T-cell (primary cell): ENCODE data around the gene PTBP2. TPM values are rescaled to one million over a fixed set of nuclear protein-coding genes. Genes with fewer than 3 reads are reported as not detected.
A peak's percentile ranks its signal among the peaks of the same experiment; 100 is the strongest.

ENCODE experiments used
- ATAC-seq, 4 experiments: fragments of 200-7000 bp in 3 of 4; fragments of 150-1000 bp in 1 of 4; cut with Tn5 transposase; replicated peaks in 1 of 4; 1 replicate in 3 of 4; 2 replicates in 1 of 4; pipeline ENCODE4 v1.10.0; 2021; ENCODE audit warnings: moderate library complexity in 3 of 4, mild to moderate bottlenecking in 2 of 4, moderate number of reproducible peaks in 1 of 4
- CTCF ChIA-PET, 2 donors: fragments of 300-600 bp; sonication (Branson Sonifier 250); formaldehyde crosslinking; loops; one replicate each; lab custom pipeline; 2022; ENCODE audit warnings: antibody characterized with exemption in 2 of 2; lab: Charles Lee
- POLR2A ChIA-PET, 2 donors: fragments of 300-600 bp; sonication (Branson Sonifier 250); formaldehyde crosslinking; loops; one replicate each; lab custom pipeline; 2022; ENCODE audit warnings: antibody characterized with exemption in 2 of 2; lab: Charles Lee
- DNase-seq, 35 experiments: peaks; one replicate each; pipeline versions ENCODE4 v3.0.0 to v3.0.0-alpha.2; 2013 to 2023
- H3K27ac ChIP-seq: one replicate; pipeline ENCODE4 v1.5.1; 2013; ENCODE audit warnings: low read length
- H3K27me3 ChIP-seq, 2 experiments: replicated peaks in 1 of 2; 1 replicate in 1 of 2; 2 replicates in 1 of 2; pipeline versions ENCODE4 v1.6.1 to v1.7.0; 2013; ENCODE audit warnings: low read length in 1 of 2, mixed read lengths in 1 of 2; ENCODE audit not compliant: control insufficient read depth in 2 of 2, insufficient read depth in 2 of 2; ENCODE audit errors: extremely low read depth in 1 of 2
- H3K36me3 ChIP-seq, 2 donors: 1 replicate in 1 of 2; 2 replicates in 1 of 2; pipeline versions ENCODE4 v1.6.1 to v1.7.0; 2013; ENCODE audit warnings: low read length in 1 of 2; ENCODE audit not compliant: control insufficient read depth in 2 of 2, insufficient read depth in 1 of 2; ENCODE audit errors: extremely low read depth in 1 of 2
- H3K4me1 ChIP-seq, 2 experiments: 1 replicate in 1 of 2; 2 replicates in 1 of 2; pipeline versions ENCODE4 v1.6.1 to v1.7.0; 2013; ENCODE audit warnings: low read length in 2 of 2, mixed read lengths in 1 of 2; ENCODE audit not compliant: insufficient read depth in 2 of 2, control insufficient read depth in 1 of 2; ENCODE audit errors: extremely low read depth in 1 of 2
- H3K4me3 ChIP-seq, 2 donors: 1 replicate in 1 of 2; 2 replicates in 1 of 2; pipeline versions ENCODE4 v1.5.1 to v1.7.0; 2013; ENCODE audit warnings: mild to moderate bottlenecking in 2 of 2, low read length in 1 of 2, moderate library complexity in 1 of 2; ENCODE audit not compliant: control insufficient read depth in 1 of 2; ENCODE audit errors: extremely low read depth in 1 of 2
- H3K9me3 ChIP-seq: 2 replicates; pipeline ENCODE4 v1.7.0; 2013
- H3K27ac Mint-ChIP-seq, 2 donors: one replicate each; pipeline ENCODE4 v1.8.0; 2020 to 2021; ENCODE audit warnings: mild to moderate bottlenecking in 2 of 2, mixed read lengths in 2 of 2
- H3K27me3 Mint-ChIP-seq, 2 donors: one replicate each; pipeline ENCODE4 v1.8.0; 2021 to 2022; ENCODE audit warnings: mixed read lengths in 2 of 2
- H3K36me3 Mint-ChIP-seq: one replicate; pipeline ENCODE4 v1.8.0; 2021; ENCODE audit warnings: mixed read lengths
- H3K4me1 Mint-ChIP-seq, 3 donors: one replicate each; pipeline ENCODE4 v1.8.0; 2020 to 2022; ENCODE audit warnings: mixed read lengths in 3 of 3, mild to moderate bottlenecking in 1 of 3
- H3K4me3 Mint-ChIP-seq, 3 donors: one replicate each; pipeline ENCODE4 v1.8.0; 2020 to 2022; ENCODE audit warnings: mild to moderate bottlenecking in 3 of 3, mixed read lengths in 3 of 3, moderate library complexity in 3 of 3
- H3K9me3 Mint-ChIP-seq, 3 donors: one replicate each; pipeline ENCODE4 v1.8.0; 2020 to 2022; ENCODE audit warnings: mixed read lengths in 3 of 3
- WGBS: methylation state at CpG from one replicate; pipeline ENCODE4 v1.1.5; 2013; ENCODE audit warnings: missing lambda C conversion rate; ENCODE audit not compliant: insufficient coverage; 5-methylcytosine and 5-hydroxymethylcytosine counted together
- total RNA-seq, 35 experiments: library from RNA in 6 of 35; stranded (reverse) in 6 of 35; fragments of 120-200 nt in 1 of 35; gene quantifications; one replicate each; pipeline versions ENCODE4 v1.2.1 to v1.2.4 and lab custom pipeline; 2013 to 2026

Gene PTBP2
- total RNA-seq, 5 donors from 2014 or later (not counting 1 experiment from before 2014, with no cell fraction given): 16.8 to 24.0 (median 20.7) TPM

- no peak for DNase-seq
- Mint-ChIP-seq H3K27ac (peak overlapping the region; percentile 70 to 96), H3K9me3 (no peaks in the 10 kb centered on the region), H3K27me3 (no peaks in the 10 kb centered on the region), H3K4me1 (peaks cover 30 to 46% (median 42%) of the 10 kb centered on the region in 3 donors), H3K4me3 (peak overlapping the region; percentile 85 to 96 (median 92)), H3K36me3 (peaks cover 22% of the 10 kb centered on the region)
- Histone ChIP-seq H3K36me3 (peaks cover 3 to 8% of the 10 kb centered on the region in 2 donors), H3K27me3 (no peaks in the 10 kb centered on the region), H3K4me1 (peaks cover 9 to 21% of the 10 kb centered on the region in 2 experiments), H3K4me3 (peak overlapping the region in 1 of 2 donors; percentile 91), H3K9me3 (no peaks in the 10 kb centered on the region), H3K27ac (peak overlapping the region; percentile 9)
- ChIA-PET POLR2A (no interaction called here), CTCF (no interaction called here)
- WGBS: 80% methylated on average over 1 of the region's 4 CpGs
- ATAC-seq: no peak
Measured at GRCh38 chr1:96723377-96723776, 1.8 kb downstream of the PTBP2 start.

- Mint-ChIP-seq H3K4me3 (no peak overlapping the region), H3K9me3 (no peaks in the 10 kb centered on the region), H3K27ac (no peak overlapping the region), H3K36me3 (peaks cover 24% of the 10 kb centered on the region), H3K4me1 (peaks cover 33 to 50% (median 47%) of the 10 kb centered on the region in 3 donors), H3K27me3 (no peaks in the 10 kb centered on the region)
- ChIA-PET POLR2A (no interaction called here), CTCF (interaction anchor here in 1 of 2 donors (0.6 kb wide), 1 partner anchor 660 kb away, joined by 3 read pairs; no protein-coding TSS in a partner anchor)
- no peak for ATAC-seq
- no peak overlapping the region for H3K27ac ChIP-seq
- no peaks in the 10 kb centered on the region for H3K27me3 ChIP-seq
- no peaks in the 10 kb centered on the region for H3K9me3 ChIP-seq
- peaks cover 3 to 8% of the 10 kb centered on the region in 2 donors for H3K36me3 ChIP-seq
- DNase-seq: no peak
- 100% methylated on average over 2 of the region's 3 CpGs for WGBS
- no peak overlapping the region for H3K4me3 ChIP-seq
- H3K4me1 ChIP-seq: peaks cover 9 to 21% of the 10 kb centered on the region in 2 experiments
Measured at GRCh38 chr1:96723936-96724335, 2.4 kb downstream of the PTBP2 start.

GRCh38 chr1:96727860-96728259, 6.3 kb downstream of the PTBP2 start:
- Mint-ChIP-seq H3K4me1 (peaks cover 55 to 66% (median 65%) of the 10 kb centered on the region in 3 donors), H3K27ac (no peak overlapping the region), H3K9me3 (no peaks in the 10 kb centered on the region), H3K27me3 (no peaks in the 10 kb centered on the region), H3K4me3 (peak overlapping the region in 1 of 3 donors; percentile 28), H3K36me3 (peaks cover 44% of the 10 kb centered on the region)
- Histone ChIP-seq H3K27ac (no peak overlapping the region), H3K36me3 (peaks cover 3 to 8% of the 10 kb centered on the region in 2 donors), H3K4me1 (peaks cover 4 to 18% of the 10 kb centered on the region in 2 experiments), H3K27me3 (no peaks in the 10 kb centered on the region), H3K4me3 (no peak overlapping the region), H3K9me3 (no peaks in the 10 kb centered on the region)
- no CpG with 5 or more reads among the region's 3 CpGs for WGBS
- DNase-seq (no peak), ATAC-seq (no peak)
- ChIA-PET CTCF (no interaction called here), POLR2A (no interaction called here)

- no peak for ATAC-seq
- Histone ChIP-seq H3K4me3 (no peak overlapping the region), H3K27ac (no peak overlapping the region), H3K27me3 (no peaks in the 10 kb centered on the region), H3K4me1 (peaks cover 0 to 9% of the 10 kb centered on the region in 2 experiments), H3K36me3 (peaks cover 0 to 6% of the 10 kb centered on the region in 2 donors), H3K9me3 (no peaks in the 10 kb centered on the region)
- no peak for DNase-seq
- POLR2A ChIA-PET: interaction anchor here in 1 of 2 donors (0.6 kb wide), 1 partner anchor 401 kb away, joined by 3 read pairs; no protein-coding TSS in a partner anchor
- Mint-ChIP-seq H3K36me3 (peaks cover 65% of the 10 kb centered on the region), H3K4me3 (peak overlapping the region in 1 of 3 donors; percentile 6), H3K9me3 (peaks cover 0 to 2% (median 0%) of the 10 kb centered on the region in 3 donors), H3K27ac (no peak overlapping the region), H3K4me1 (peaks cover 65 to 68% (median 66%) of the 10 kb centered on the region in 3 donors), H3K27me3 (no peaks in the 10 kb centered on the region)
- no CpG with 5 or more reads among the region's 4 CpGs for WGBS
- CTCF ChIA-PET: no interaction called here
Measured at GRCh38 chr1:96730574-96731298, 9.2 kb downstream of the PTBP2 start.

- Histone ChIP-seq H3K27me3 (no peaks in the 10 kb centered on the region), H3K4me3 (no peak overlapping the region), H3K9me3 (no peaks in the 10 kb centered on the region), H3K27ac (no peak overlapping the region), H3K36me3 (peaks cover 0 to 2% of the 10 kb centered on the region in 2 donors), H3K4me1 (peaks cover 3 to 4% of the 10 kb centered on the region in 2 experiments)
- no peaks in the 10 kb centered on the region for H3K27me3 Mint-ChIP-seq
- no CpG with 5 or more reads among the region's 5 CpGs for WGBS
- ATAC-seq (no peak), DNase-seq (no peak)
- H3K9me3 Mint-ChIP-seq: no peaks in the 10 kb centered on the region
- no peak overlapping the region for H3K4me3 Mint-ChIP-seq
- H3K27ac Mint-ChIP-seq: no peak overlapping the region
- H3K36me3 Mint-ChIP-seq: peaks cover 37% of the 10 kb centered on the region
- CTCF ChIA-PET: no interaction called here
- POLR2A ChIA-PET: interaction anchor here in 1 of 2 donors (0.7 kb wide), 1 partner anchor 787 kb away, joined by 3 read pairs; no protein-coding TSS in a partner anchor
- peaks cover 43 to 58% (median 58%) of the 10 kb centered on the region in 3 donors for H3K4me1 Mint-ChIP-seq
Measured at GRCh38 chr1:96741335-96741734, 19.8 kb downstream of the PTBP2 start.

- no peaks in the 10 kb centered on the region for H3K9me3 ChIP-seq
- WGBS: 92% methylated on average over 2 of the region's 7 CpGs
- Mint-ChIP-seq H3K4me1 (peaks cover 49 to 59% (median 53%) of the 10 kb centered on the region in 3 donors), H3K27me3 (no peaks in the 10 kb centered on the region), H3K4me3 (no peak overlapping the region), H3K9me3 (no peaks in the 10 kb centered on the region), H3K27ac (peak overlapping the region in 1 of 2 donors; percentile 4), H3K36me3 (peaks cover 30% of the 10 kb centered on the region)
- H3K36me3 ChIP-seq: peaks cover 0 to 3% of the 10 kb centered on the region in 2 donors
- no peak overlapping the region for H3K4me3 ChIP-seq
- H3K27ac ChIP-seq: no peak overlapping the region
- DNase-seq: no peak
- ChIA-PET CTCF (interaction anchor here in 1 of 2 donors (0.7 kb wide), 1 partner anchor 1479 kb away, joined by 5 read pairs; no protein-coding TSS in a partner anchor), POLR2A (interaction anchor here (0.6 to 0.8 kb wide), 5 partner anchors 11 to 1944 kb away, joined by 3 to 9 read pairs (median 6); no protein-coding TSS in a partner anchor)
- no peak for ATAC-seq
- peaks cover 3 to 6% of the 10 kb centered on the region in 2 experiments for H3K4me1 ChIP-seq
- H3K27me3 ChIP-seq: no peaks in the 10 kb centered on the region
Measured at GRCh38 chr1:96746440-96747420, 25.1 kb downstream of the PTBP2 start.
